ENCODE results near the gene PTPRG.
A peak's percentile ranks its signal among the peaks of the same experiment; 100 is the strongest.

Gene PTPRG

GRCh38 chr3:61637088-61638051 lies 76.0 kb downstream of the PTPRG start:
- Histone ChIP-seq H3K36me3 (ENCODE audit: control insufficient read depth, insufficient read depth, low read length) (no peaks in the 10 kb centered on the region), H3K4me3 (replicated peaks; ENCODE audit: low read depth, low read length) (no peak overlapping the region), H3K27me3 (replicated peaks; ENCODE audit: control insufficient read depth, insufficient read depth, low read length) (no peaks in the 10 kb centered on the region; the same call in 1 of the 2 replicates)
- TF ChIP-seq CTCF (IDR thresholded peaks at IDR 0.05; ENCODE audit: insufficient read depth, low read length, poor library complexity, severe bottlenecking): no peak
- DNase-seq (ENCODE audit: extremely low read depth, insufficient read length): peak; percentile 83

DNA sequence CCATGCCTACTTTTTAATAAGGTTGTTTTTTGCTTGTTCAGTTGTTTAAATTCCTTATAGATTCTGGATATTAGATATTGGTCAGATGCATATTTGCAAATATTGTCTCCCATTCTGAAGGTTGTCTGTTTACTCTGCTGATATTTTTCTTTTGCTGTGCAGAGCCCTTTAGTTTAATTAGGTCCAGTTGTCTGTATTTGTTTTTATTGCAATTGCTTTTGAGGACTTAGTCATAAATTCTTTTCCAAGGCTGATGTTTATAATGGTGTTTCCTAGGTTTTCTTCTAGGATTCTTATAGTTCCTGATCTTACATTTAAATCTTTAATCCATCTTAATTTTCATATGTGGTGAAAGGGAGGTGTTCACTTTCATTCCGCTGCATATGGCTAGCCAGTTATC lies 77.4 kb downstream of the PTPRG start:
- Histone ChIP-seq H3K27me3 (replicated peaks; ENCODE audit: control insufficient read depth, insufficient read depth, low read length) (no peaks in the 10 kb centered on the region), H3K4me3 (replicated peaks; ENCODE audit: low read depth, low read length) (no peak overlapping the region), H3K36me3 (ENCODE audit: control insufficient read depth, insufficient read depth, low read length) (no peaks in the 10 kb centered on the region)
- no peak for TF ChIP-seq CTCF (IDR thresholded peaks at IDR 0.05; ENCODE audit: insufficient read depth, low read length, poor library complexity, severe bottlenecking)
- DNase-seq (ENCODE audit: extremely low read depth, insufficient read length): no peak

DNA sequence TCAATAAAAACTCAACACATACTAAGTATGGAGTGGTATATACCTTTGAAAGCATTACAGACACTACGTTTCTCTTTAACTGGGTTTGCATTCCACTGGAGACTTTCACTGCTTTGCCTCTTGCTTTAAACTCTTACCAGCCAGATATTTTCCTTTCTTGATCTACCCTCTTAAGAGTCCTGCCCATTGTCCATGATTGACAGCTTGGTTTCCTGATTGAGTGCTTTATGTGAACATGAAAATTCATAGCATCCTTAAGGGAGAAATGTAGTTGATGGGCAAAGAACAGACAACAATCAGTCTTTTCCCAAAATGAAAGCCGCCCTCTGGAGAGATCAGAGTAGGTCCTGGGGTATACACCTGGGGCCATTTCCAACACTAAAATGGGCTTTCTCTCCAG lies 78.6 kb downstream of the PTPRG start:
- no peak for DNase-seq (ENCODE audit: extremely low read depth, insufficient read length)
- H3K27me3 ChIP-seq (replicated peaks; ENCODE audit: control insufficient read depth, insufficient read depth, low read length): no peaks in the 10 kb centered on the region
- no peaks in the 10 kb centered on the region for H3K36me3 ChIP-seq (ENCODE audit: control insufficient read depth, insufficient read depth, low read length)
- TF ChIP-seq CTCF (IDR thresholded peaks at IDR 0.05; ENCODE audit: insufficient read depth, low read length, poor library complexity, severe bottlenecking): no peak
- H3K4me3 ChIP-seq (replicated peaks; ENCODE audit: low read depth, low read length): no peak overlapping the region

DNA sequence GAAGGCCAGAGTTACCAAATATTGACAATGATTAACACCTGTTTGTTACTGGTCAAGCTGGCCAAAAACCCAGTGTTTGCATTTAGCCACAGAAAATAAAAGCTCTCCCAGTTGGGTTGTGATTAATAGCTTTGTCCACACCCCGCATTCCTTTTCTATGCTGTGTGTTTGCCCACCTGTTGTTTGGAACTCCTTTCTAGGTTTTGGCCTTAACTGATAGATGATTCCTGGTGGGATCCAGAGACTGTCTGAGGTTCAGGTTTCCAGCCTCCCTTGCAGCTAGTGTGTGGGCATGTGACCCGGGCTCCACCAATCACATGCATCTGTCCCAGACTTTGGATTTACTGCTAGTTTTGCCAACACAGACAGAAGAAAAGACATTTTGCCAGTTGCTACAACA lies 83.8 kb downstream of the PTPRG start:
- no peaks in the 10 kb centered on the region for H3K27me3 ChIP-seq (replicated peaks; ENCODE audit: control insufficient read depth, insufficient read depth, low read length)
- no peak overlapping the region for H3K4me3 ChIP-seq (replicated peaks; ENCODE audit: low read depth, low read length)
- TF ChIP-seq CTCF (IDR thresholded peaks at IDR 0.05; ENCODE audit: insufficient read depth, low read length, poor library complexity, severe bottlenecking): no peak
- H3K36me3 ChIP-seq (ENCODE audit: control insufficient read depth, insufficient read depth, low read length): no peaks in the 10 kb centered on the region
- no peak for DNase-seq (ENCODE audit: extremely low read depth, insufficient read length)

GRCh38 chr3:61646360-61646759 lies 85.0 kb downstream of the PTPRG start:
- Histone ChIP-seq H3K4me3 (replicated peaks; ENCODE audit: low read depth, low read length) (no peak overlapping the region), H3K36me3 (ENCODE audit: control insufficient read depth, insufficient read depth, low read length) (no peaks in the 10 kb centered on the region), H3K27me3 (replicated peaks; ENCODE audit: control insufficient read depth, insufficient read depth, low read length) (no peaks in the 10 kb centered on the region)
- no peak for TF ChIP-seq CTCF (IDR thresholded peaks at IDR 0.05; ENCODE audit: insufficient read depth, low read length, poor library complexity, severe bottlenecking)
- DNase-seq (ENCODE audit: extremely low read depth, insufficient read length): no peak
